Femur (tissue), 1 donor: ENCODE results near the gene SFTPB.

ENCODE experiments used
- DNase-seq: peaks from one replicate; pipeline ENCODE4 v3.0.0-alpha.2; 2017

SFTPB gene

DNA sequence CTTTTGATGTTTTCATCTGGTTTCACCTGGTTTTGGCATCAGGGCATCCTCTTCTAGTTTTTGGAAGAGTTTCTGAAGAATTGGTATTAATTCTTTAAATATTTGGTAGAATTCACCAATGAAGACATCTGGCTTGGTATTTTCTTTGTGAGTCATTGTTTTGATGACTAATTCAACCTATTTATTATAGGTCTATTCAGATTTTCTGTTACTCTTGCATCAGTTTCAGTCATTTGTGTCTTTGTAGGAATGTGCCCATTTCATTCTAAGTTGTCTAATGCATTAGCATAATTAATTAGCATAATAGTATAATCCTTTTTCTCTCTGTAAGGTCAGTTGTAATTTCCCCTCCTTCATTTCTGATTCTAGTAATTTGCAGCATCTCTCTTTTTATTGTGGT is 34.2 kb upstream of the SFTPB start:
- no peak for DNase-seq

- no peak for DNase-seq
These were observed 31.3 kb upstream of the SFTPB start for GRCh38 chr2:85699325-85699724.

DNA sequence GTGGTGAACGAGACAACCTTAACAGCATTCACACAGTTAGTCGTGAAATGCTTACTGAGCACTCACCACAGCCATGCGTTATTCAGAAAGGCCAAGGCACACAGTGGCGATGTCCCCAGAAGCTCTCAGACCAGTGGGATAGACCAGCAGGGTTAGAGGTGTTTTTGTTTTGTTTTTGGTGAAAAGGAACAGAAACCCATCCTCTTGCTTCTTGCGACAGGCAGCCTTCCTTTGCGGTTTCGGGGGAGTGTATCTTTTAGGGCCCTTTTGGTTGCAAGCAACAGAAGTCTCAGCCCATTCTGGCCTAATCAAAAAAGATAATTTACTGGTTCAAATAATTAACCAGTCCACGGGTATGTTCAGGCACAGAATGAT is 30.9 kb upstream of the SFTPB start:
- no peak for DNase-seq

- no peak for DNase-seq
These were observed 30.3 kb upstream of the SFTPB start for GRCh38 chr2:85698184-85698879.

GRCh38 chr2:85697716-85698115 is 29.7 kb upstream of the SFTPB start:
- no peak for DNase-seq

DNA sequence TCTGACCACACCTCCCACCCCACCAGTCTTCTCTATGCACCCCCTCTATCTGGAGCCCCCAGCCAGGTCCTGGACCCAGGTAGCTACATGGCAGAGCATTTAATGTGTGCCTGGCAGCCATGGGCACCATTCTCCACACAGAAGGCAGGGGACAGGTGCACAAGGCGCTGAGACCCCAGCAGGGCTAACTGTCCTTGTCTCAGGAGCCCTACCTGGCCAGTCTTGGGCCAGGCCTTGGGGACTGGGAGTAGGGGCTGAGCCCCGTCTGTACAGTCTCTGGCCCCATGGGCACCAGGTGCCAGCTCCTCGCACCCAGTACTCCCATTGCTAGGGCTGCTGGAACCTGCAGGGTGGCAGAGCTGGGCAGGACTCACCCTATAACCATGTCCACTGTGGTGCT is 29.1 kb upstream of the SFTPB start:
- no peak for DNase-seq

DNA sequence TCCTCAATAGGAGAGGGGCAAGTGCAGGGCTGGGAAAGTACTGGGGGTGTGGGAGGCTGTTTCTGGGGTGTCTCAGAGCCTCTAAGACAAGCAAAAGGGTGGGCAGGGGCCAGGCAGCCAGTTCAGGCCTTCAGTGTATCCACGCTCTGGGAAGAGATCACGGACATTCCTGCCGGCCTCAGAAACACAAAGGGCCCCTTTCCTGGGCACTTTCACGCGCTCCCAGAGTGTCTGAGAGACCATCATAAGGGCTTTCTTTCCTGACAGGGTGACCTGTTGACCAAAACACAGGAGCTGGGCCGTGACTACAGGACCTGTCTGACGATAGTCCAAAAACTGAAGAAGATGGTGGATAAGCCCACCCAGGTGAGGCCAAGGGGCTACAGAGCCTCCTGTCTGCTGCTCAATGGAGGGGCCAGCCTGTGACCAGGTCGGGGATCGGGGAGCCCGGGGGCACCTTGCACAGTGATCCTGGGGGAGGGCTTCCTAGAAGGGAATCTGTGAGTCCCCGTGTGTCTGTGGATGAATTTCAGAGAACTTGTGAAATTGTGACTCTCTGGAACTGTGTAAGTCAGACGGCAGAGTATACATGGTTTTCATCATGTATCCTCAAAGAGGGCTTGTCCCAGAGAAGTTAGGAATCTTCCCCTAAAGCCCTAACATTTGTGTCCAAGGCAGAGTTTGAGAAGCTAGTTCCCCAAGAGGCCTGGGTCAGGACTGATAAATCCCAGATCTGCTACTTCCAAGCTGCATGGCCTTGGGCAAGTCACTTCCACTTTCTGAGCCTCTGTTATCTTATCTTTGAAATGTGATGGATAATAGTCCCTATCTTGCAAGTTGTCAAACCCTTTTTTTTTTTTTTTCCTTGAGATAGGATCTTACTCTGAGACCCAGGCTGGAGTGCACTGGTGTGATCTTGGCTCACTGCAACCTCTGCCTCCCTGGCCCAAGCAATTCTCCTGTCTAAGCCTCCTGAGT is 28.0 kb upstream of the SFTPB start:
- DNase-seq: no peak

DNA sequence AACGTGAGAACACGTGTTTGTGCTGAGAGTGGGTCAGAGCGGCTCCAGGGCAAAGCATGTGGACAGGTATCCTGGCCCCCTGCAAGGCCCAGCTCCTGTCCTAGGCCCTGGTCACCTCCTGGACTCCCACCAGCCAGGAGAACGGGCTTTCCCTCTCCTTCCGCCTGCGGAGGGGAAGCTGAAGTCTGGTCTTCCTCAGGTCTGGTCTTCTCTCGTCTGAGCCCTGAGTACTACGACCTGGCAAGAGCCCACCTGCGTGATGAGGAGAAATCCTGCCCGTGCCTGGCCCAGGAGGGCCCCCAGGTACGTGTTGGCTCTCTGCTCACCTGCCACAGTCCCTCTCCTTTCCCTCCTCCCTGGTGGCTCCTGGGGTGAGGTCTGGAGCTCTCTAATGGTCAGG is 27.1 kb upstream of the SFTPB start:
- no peak for DNase-seq

DNA sequence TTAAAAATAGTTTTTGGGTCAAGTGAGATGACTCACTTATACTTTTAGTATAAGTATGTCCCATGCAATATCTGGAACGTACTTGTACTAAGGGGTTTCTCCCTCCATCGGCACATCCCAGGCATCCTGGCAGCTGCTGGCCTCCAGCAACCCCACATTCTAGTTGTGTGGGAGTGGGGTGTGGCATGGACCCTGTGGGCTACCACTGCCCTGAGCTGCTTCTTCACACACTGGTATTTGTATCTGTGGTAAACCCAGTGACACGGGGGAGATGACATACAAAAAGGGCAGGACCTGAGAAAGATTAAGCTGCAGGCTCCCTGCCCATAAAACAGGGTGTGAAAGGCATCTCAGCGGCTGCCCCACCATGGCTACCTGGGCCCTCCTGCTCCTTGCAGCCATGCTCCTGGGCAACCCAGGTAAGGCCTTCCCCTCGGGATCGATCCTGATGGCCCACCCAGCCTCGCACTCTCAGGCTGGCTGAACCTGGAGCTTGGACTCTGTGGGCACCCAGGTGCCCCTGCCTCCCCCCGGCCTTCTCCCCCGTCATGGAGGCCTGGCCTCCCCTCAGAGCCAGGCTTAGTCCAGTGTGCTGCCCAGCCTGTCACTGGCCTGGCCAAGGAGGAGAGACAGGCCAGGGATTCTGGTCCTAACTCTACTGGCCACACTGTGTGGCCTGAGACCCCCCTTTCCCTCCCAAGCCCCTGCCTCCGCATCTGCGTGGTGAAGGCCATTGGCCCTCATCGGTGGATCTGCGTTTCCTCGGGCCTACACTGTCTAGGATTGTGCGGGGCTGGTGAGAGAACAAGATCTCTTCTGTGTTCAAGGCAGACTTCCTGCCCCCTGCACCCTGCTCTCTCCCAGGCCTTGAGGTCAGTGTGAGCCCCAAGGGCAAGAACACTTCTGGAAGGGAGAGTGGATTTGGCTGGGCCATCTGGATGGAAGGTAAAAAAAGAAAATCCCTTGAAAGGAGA is 26.3 kb upstream of the SFTPB start, which contains the start of gene GNLY:
TSS of gene GNLY (plus strand) at position 307 of the 974 bp plus-strand sequence. CDS start at position 368, 61 bp downstream.
- no peak for DNase-seq

DNA sequence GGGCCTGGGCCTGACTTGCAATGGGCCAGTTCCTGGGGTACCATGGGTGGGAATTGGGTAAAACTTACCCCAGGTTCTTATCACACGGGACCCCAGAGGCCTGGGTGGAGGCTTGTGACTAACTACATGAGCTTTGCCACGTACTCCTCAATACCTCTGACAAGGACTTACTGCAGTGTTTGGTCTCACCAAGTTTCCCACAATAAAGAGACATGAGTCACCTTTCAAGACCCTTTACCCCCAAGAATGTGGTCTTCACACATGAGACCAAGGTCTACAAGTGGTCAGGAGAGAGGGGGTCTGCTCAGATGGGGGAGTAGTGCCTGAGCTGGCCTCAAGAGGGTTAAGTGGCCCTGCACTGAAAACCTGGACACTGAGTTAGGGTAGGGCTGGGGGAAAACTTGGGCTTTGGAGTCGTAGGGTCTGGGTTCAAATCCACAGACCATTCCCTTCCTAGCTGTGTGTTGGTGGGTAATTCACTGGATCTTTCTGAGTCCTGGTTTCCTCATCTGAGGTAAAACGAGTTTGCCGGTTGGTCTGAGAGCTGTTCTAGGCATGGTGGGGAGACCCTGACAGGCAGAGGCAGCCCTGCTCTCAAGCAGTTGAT is 24.1 kb upstream of the SFTPB start:
- DNase-seq: no peak

GRCh38 chr2:85690932-85691331 is 22.9 kb upstream of the SFTPB start:
- no peak for DNase-seq

DNA sequence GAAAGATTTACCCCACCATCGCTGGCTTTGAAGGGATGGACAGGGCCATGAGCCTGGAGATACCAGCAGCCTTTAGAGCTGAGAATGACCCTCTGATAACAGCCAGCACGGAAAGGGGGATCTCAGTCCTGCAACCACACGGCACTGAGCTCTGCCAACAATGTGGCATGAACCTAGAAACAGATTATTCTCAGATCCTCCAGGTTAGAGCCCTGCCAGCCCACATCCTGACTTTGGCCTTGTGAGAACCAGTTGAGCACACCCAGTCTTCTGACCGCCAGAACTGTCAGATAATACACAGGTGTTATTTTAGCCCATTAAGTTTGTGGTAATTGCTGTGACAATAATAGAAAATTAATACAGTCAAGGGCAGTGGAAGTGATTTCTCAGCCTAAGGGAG is 16.8 kb upstream of the SFTPB start:
- DNase-seq: no peak

DNA sequence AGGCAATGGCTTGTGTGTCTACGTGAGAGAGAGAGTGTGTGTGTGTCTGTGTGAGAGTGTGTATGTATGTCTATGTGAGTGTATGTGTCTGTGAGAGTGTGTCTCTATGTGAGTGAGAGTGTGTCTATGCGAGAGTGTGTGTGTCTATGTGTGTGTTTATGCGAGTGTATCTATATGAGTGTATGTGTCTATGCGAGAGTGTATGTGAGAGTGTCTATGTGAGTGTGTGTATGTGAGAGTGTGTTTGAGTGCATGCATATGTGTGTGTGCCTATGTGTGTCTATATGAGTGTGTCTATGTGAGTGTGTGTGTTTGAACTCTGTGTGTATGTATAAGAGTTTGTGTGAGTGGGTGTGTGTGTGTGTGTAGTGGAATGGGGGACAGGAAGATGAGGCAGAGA is 16.4 kb upstream of the SFTPB start:
- DNase-seq: no peak

DNA sequence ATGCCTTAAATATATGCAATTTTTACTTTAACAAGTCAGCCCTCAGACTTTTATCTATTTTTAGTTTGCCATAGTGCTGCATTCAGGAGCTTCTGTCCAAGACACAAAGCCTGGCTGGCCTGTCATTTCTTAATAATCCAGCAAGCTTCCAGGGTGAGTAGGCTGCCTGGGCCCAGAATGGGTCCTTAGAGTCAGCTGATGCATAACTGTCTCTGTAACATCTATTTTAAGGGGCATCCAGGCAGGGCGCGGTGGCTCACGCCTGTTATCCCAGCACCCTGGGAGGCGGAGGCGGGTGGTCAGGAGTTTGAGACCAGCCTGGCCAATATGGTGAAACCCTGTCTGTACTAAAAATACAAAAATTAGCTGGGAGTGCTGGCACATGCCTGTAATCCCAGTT is 14.4 kb upstream of the SFTPB start:
- DNase-seq: no peak

- DNase-seq: no peak
These were observed 13.8 kb upstream of the SFTPB start for GRCh38 chr2:85681776-85682175.

DNA sequence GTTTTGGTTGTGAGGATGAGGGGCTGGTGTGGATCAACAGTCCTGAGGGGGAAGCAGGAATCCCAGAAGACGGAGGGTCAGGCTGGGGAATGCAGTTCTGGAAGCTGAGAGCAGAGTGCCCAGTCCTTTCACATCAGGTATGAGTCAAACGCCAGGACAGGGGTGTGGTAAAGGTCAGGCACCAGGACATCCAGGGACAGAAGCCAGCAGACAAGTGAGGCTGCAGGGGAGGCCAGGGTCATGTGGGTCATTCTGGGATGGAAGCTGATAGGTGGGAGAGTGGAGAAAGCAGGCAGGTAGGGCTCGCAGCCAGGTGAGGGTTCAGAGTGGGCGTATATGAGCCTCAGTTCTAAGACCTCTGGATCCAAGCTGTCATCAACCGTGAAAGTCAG is 13.4 kb upstream of the SFTPB start:
- no peak for DNase-seq

- no peak for DNase-seq
These were observed 12.8 kb upstream of the SFTPB start for GRCh38 chr2:85680707-85681371.

- DNase-seq: peak; percentile 83
These were observed 11.0 kb upstream of the SFTPB start for GRCh38 chr2:85678794-85679672.

DNA sequence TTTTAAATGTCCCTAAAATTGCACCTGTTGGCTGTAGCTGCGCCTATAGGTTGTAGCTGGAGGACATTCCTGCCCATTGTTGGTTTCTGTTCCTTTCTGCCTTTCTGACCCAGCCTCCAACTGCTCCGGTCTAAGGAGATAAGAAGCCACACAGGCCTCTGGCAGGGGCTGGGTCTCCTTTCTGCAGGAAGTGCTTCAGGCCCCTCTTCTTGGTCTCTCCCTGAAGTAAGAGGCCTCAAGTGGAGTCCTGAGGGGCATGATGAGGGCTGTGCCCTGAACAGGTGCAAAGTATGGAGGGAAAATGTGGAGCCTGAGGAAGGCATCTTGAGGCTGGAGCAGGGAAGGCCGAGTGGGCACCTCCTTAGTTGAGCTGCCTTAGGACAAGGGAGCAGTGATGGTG is 10.4 kb upstream of the SFTPB start:
- no peak for DNase-seq

GRCh38 chr2:85675866-85676548 is 8.0 kb upstream of the SFTPB start:
- DNase-seq: no peak
